Measurements from ENCODE around the gene SLC16A4. TPM values are rescaled to one million over a fixed set of nuclear protein-coding genes. Genes with fewer than 3 reads are reported as not detected.
"Not testable (repeated sequence)": the region's sequence is repeated elsewhere in the genome, so short reads cannot be mapped to it uniquely, and the experiment has no call there.

SLC16A4 gene
- polyA plus RNA-seq, 1 donor = 11.6 TPM

DNA sequence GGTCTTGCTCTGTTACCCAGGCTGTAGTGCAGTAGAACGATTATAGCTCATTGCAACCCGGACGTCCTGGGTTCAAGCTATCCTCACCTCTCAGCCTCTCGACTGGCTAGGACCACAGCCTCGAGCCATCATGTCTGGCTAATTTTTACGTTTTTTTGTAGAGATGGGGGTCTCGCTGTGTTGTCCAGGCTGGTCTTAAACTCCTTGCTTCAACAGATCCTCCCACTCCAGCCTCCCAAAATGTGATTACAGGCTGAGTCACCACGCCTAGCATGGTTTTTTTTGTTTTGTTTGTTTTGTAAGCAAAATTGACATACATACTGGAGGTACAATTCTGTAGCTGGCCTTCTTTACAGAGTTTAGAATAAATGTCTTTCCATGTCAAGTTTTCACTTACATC, 17.7 kb upstream of the SLC16A4 start:
- no peak for DNase-seq

DNA sequence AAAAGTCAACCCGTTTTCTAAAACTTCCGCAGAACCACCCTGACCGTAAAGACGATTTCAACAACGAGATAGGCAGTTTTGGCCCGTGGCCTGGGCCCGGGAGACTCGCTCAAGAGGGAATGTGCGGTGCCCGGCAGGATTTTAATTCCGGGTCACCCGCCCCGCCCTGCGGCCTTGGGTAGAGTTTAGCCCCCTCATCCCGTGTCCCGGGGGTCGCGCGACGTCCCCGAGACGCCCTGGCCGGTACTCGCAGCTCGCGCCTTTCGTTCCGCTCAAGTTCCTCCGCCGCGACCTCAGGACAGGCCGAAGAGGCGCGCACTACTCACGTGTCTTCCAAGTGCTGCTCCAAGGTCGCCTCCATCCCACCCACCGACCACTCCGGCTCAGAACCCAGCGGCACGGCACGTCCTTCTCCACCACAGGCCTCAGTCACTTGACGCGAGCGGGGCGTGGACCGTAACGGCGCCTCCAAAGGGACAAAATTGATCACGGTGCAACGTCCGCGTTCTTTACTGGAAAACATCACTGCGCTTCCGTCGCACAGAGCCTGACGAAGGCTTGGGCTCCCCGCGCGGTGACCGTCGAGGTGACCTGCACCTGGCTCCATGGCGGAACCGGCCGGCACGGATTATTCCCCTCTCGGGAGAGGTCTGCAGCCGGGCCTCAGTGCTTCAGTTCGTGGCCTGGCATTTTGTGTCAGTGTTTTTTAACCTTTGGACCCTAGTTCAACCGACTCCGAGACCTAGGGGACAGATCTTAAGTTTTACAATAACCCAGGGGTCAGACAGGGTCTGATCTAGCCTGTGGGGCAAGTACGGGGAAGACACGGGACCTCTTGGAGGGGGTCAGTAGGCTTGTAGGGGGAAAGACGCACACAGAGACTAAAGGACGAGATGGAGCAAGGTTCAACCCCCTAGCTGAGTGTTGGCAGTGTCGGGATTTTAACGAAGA, 16.7 kb upstream of the SLC16A4 start, which contains the start of gene LAMTOR5:
Gene LAMTOR5, minus strand, starts transcription at position 435 of the 951 bp plus-strand sequence. Its CDS starts 74 bp downstream, at position 361.
- DNase-seq = peak; percentile 96

DNA sequence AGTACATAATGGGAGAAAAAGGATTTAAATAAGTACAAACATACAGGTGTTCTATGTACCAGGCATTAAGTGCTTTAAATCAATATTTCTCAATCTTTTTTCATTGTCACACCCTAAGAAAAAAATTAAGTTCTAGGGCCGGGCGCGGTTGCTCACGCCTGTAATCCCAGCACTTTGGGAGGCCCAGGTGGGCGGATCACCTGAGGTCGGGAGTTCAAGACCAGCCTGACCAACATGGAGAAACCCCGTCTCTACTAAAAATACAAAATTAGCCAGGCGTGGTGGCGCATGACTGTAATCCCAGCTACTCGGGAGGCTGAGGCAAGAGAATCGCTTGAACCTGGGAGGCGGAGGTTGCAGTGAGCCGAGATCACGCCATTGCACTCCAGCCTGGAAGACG, 15.6 kb upstream of the SLC16A4 start:
- not testable (repeated sequence) for DNase-seq

DNA sequence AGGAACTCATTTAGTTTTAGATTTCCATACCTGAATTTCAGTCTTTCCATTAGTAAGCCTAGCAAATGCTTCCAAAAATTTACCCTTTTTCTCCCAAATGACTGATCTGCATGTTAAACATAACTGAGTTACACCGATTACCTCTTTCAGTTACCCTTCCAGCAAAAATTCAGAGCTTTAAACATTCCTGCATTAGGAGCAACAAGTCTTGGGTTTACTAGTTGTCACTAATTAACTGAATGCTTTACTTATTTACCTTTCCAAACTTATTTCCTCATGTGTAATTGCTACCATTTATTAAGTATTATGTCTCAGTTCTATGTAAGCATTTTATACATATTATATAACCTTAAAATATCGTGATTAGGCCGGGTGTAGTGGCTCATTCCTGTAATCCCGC, 13.6 kb upstream of the SLC16A4 start:
- DNase-seq = no peak

DNA sequence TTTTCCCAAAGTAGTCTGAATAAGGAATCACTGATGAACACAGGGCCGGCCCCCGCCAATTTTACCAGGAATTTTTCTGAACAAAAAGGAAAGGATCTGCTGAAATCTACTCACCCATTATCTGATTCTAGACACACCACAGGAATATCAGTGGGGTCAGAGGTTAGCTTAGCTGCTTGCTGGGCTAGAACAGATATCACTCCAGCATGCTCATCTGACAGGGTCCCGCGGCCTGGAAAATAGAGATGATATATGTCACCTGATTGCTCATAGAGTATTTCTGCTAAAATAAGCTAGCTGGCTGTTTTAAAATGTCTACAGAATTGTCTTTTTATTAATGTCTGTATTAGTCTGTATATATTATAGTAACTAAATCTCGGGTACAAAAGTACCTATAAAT, 13.0 kb upstream of the SLC16A4 start:
- no peak for DNase-seq

DNA sequence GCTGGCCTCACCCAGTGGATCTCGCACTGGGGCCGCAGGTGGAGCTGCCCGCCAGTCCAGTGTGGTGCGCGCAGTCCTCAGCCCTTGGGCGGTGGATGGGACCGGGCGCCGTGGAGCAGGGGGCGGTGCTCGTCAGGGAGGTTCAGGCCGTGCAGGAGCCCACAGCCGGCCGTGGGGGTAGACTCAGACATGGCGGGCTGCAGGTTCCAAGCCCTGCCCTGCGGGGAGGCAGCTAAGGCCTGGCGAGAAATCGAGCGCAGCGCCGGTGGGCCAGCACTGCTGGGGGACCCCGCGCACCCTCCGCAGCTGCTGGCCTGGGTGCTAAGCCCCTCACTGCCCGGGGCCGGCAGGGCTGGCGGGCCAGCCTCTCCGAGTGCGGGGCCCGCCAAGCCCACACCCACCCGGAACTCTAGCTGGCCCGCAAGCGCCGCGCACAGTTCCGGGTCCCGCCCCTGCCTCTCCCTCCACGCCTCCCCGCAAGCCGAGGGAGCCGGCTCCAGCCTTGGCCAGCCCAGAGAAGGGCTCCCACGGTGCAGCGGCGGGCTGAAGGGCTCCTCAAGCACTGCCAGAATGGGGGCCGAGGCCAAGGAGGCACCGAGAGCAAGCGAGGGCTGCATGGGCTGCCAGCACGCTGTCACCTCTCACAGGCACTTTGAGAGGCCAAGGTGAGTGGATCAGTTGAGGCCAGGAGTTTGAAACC, 5.6 kb upstream of the SLC16A4 start:
- not testable (repeated sequence) for DNase-seq

DNA sequence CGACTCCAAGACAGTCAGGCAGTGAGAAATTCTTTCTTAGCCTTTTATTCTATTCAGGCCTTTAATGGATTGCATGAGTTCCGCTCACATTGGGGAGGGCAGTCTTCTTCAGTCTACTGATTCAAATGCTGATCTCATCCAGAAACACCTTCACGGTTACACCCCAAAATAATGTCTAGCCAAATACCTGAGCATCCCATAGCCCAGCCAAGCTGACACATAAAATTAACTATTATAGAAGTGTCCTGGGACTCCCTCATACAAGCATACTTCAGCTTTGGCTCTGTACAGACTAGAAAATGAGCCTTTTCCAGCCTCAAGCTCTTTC, 3.6 kb upstream of the SLC16A4 start:
- no peak for DNase-seq

DNA sequence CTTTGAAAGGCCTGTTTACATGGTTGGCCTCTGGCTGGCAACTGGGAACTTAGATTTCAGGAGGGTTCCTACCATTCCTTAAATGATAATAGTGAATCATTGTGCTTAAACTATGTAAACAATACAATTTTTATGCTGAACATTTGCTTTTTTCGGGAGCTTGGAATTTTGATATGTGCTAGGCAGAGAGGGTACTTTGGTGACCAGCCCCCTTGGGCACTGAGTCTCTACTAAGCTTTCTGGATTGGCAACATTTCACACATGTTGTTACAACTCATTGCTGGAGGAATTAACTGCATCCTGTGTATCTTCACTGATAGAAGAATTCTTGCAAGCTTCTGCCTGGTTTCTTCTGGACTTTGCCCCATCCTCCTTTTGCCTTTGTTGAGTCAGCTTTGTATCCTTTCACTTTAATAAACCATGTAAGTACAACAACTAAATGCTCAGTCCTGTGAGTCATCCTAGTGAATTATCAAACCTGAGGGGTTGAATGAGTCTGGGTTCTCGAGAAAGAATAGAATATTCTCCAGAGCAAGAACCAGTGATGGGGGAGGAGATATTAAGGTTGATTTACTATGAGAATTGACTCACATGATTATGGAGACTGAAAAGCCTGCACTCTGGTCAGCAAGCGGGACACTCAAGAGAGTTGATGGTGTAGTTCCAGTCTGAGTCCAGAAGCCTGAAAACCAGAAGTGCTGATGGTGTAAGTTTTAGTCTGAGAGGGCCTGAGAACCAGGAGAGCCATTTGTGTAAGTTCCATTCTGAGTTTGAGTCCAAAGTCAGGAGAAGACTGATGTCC, 3.1 kb upstream of the SLC16A4 start:
- no peak for DNase-seq

DNA sequence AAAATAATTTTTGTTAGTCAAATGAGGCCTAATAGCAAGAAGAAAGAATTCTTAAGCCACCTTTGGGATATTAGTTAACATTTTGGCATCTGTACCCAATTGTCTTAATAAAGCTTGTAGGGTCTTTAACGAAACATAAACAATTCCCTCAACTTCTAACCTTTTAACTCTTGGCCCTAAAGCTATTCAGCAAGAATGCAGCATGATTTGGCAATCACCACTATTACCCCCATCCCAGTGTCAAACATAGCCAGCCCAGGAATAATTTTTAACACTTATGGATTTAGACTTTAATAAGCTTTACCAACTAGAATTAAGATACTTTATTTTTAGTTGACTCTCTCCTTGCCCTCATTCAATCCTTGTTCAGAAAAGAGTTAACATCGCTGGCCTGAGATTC, 2.5 kb upstream of the SLC16A4 start:
- no peak for DNase-seq

DNA sequence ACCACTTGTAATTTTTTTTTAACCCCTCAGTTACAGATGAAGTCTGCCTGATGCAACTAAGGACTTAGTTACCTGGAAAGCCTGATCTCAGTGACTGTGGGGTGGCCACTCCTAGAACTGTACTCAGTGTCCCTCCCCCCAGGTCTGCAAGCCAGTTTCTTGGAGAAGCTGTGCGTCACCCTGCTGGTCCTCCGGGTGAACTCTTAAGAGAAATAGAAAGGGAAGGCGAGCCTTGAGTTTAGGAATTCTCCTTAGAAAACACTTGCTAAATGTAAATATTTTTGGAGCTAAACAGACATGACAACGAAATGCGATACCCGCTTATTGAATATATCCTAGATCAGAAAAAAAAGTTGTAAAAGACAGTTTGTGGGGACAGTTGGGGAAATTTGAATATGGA, 730 bp downstream of the SLC16A4 start:
- DNase-seq = peak; percentile 41

DNA sequence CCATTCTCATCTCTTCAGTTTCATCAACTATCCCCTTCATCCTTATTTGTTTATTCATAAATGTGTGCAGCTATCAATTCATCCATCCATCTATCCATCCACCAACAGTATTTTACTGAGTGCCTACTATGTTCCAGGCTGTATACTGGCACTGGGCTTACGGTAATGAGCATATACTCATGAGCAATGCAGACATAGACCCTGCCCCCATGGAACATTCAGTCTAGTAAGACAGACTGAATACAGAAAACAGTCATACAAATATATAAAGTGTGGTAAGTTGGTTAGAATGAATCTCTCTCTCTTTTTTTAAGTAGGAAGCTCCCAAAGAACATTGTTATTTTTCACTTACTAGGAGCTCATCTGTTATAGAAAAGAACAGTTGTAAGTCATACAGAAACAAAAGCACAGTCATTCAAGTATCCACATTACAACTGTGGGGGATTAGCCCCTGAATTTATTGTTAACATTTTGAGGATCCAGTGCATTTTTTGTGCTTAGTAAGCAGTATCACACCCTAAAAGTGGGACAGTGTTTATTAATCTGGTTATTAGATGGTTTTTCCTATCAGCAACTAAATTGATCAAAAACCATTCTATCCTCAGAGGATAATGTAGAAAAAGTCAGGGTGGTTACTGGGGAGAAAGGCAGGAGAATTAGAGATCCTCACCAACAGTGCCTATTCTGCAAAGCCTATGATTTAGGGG, 3.6 kb downstream of the SLC16A4 start:
- DNase-seq = no peak

DNA sequence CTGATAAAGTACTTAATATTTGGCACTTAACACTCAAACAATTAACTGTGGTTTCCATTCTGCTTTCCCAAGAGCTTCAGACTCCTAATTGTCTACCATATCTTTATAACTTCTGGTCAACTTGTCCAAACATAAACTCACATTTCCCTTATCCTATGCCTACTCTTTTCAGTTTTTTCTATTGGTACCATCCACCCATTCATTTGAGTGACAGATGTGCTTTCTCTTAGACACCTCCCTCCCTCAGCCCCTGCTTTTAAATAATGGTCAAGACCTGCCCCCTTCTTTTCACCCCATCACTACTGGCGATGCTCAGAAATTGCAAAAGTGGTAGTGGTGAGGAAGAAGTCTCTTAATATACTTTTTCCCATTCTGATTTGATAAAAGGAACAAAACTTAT, 5.5 kb downstream of the SLC16A4 start:
- DNase-seq = no peak

DNA sequence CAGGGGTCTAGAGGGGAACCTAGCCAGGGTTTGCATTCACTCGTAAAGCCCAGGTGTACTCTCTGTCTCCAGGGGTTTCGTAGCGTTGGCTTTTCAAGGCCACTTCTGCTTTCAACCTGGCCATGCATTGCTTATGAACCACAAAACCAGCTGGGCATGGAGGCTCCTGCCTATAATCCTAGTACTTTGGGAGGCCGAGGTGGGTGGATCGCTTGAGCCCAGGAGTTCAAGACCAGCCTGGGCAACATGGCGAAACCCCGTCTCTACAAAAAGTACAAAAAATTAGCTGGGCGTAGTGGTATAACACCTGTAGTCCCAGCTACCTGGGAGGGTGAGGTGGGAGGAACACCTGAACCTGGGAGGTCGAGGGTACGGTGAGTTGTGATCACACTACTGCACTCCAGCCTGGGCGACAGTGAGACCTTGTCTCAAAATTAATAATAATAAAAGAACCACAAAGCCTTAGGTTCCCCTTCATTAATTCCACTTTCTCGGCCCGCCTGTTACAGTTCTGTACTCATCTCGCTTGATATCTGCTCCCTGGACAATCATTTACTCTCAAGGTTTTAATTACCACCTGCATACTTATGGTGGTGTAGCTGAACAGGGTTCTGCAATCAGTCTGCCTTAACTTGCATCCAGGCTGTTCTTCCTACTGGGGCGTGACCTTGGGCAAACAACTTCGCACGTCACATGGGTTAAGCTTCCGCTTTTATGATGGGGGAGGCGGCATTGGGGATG, 6.1 kb downstream of the SLC16A4 start:
- no peak for DNase-seq

DNA sequence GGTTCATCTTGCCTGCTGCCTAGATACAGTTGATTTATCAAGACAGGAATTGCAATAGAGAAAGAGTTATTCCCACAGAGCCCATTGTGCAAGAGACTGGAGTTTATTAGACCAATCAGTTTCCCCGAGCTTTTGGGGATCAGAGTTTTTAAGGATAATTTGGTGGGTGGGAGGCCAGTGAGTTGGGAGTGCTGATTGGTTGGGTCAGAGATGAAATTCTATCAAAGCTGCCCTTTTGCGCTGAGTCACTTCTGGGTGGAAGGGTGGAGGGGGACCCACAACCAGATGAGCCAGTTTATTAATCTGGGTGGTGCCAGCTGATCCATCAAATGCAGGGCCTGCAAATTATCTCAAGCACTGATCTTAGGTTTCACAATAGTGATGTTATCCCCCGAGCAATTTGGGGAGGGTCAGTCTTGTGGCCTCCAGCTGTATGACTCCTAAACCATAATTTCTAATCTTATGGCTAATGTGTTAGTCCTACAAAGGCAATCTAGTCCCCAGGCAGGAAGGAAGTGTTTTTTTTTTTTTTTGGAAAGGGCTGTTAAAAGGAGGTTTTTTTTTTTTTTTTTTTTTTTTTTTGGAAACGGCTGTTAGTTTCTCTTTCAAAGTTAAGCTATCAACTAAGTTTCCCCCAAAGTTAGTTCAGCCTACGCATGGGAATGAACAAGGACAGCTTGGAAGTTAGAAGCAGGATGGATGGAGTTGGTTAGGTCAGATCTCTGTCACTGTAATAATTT, 7.4 kb downstream of the SLC16A4 start:
- DNase-seq = no peak

DNA sequence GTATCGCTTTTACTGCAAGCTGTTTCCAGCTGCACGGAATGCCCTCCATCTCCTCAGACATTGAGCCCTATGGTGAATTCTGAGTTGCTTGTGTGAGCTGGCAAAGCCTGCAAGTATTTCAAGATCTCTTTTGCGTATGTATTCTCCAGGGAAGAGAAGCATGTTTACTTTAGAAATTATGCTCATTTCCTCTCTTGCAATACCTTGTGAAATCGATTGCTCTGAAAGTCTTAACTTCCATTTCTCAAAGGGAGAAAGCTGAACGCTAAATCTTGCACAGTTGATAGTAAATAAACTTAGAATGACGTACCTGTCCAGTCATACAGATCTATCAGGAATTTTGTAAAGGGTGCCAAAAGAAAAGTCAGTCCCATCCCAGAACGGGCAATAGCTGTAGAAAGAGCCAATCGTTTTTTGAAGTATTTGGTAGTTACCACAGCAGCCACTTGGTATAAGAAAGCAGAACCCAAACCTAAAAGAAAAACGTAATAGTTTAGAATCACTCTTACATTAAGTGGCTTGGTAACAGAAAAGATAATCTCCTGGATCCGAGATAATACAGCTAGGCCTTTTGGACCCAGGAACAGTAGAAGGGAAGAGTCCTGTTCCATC, 10.0 kb downstream of the SLC16A4 start:
- no peak for DNase-seq

DNA sequence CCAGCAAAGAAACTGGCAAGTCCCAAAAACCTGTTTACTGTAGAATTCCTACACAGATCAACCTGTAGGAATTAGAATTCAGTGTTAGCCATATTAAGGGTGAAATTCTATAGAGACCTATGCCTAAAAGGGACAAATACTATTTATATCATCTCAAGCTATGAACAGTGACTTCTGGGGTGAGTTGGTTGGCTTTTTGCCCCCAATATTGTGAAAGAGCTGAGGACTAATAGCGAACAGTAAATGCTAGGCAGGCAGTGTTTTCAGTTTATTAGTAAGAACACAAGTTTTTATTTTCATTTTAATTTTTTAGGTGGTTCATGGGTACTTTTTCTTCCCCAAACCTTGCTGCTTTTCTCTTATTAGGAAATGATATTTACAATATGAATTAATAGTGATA, 15.3 kb downstream of the SLC16A4 start:
- no peak for DNase-seq

DNA sequence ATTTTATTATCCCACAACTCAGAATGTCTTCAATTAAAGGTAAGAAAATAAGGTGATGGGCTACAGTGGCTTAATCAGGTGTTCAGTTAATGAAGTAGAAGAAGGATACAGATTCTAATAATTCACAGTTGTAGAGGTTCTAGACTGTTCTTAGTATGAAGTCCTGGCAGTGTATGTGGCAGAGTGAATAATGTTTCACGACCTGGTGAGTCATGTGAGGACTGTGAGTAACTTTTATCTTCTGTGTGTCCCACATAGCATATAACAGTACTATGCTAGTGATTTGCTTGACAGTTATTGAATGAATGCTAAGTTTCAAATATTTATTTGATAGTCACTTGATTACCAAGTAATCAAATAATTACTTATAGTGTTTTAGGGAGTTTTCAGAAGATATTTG, 20.0 kb downstream of the SLC16A4 start:
- no peak for DNase-seq

DNA sequence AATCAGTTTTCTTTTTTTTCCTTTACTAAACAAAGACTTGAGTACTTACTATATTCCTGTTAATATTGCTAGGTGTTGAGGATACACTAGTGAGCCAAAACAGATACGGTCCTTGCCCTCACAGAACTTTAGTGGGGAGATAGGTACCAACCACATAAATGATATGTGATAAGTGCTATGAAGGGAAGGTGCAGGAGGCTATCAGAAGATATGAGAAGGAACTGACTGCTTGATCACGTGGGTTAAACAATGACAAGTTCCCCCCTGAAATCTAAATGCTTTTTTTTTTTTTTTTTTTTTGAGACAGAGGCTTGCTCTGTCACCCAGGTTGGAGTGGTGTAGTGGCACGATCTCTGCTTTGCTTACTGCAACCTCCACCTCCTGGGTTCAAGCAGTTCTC, 26.6 kb downstream of the SLC16A4 start:
- DNase-seq = no peak

DNA sequence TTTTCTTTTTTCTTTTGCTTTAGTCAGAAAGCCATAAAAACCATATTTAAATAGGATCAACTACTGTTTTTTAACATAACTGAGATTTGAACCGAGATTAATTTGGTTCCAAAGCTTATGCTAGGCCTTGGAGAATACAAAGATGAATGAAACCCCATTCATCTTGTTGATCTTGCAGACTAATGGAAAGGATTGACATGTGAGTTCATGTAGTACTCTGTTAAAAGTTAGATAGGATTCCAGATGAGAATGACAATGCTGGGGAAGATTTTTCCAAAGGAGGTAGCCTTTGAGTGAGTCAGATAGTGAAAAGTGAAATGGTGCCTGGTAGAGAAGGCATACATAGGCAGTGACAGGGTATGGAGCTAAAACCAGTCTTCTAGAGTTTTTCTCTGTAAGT, 29.0 kb downstream of the SLC16A4 start:
- no peak for DNase-seq

DNA sequence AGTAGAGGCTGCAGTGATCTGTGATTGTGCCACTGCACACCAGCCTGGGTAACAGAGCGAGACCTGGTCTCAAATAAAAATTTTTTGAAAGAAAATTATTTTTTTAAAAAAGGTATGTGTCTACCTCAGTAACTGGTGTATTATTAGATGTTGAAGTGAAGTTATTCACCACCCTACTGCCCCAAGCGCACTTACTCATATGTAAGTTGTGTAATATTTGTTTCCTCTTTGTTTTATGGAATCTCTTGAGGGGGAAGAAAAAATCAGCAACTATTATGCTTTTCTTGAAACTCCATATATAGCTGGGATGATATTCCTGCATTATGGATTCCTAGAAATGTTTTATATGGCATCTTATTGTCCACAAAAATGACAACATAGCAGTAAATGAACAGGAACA, 30.4 kb downstream of the SLC16A4 start:
- DNase-seq = no peak

DNA sequence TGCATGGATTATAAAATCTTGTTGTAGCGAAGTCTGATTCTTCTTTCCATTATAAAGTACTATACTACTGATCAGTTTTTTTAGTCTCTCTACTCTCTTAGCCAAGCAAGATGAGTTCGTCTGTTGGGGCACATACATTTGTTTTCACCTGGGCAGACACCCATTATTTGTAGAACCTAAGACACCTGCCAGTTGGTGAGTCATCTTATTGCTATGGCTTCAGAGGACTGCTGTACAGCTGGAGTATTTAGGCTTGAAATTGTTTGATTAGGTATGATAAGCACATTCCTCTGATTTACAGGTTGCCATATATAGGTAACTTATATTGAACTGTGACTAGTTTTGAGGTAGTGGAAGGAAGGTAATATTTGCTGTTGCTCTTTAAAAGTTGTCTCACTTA, 34.4 kb downstream of the SLC16A4 start:
- no peak for DNase-seq

Measured in hindlimb muscle (tissue), 1 donor.